GM15510 (cell line): Measurements from ENCODE around the gene SMARCC2.

ENCODE experiments used
- POLR2A ChIP-seq: IDR thresholded peaks from 3 replicates; pipeline ENCODE4 v1.6.1; 2011; ENCODE audit warnings: borderline replicate concordance; ENCODE audit not compliant: insufficient read length; ENCODE audit errors: extremely low read depth

SMARCC2 gene

DNA sequence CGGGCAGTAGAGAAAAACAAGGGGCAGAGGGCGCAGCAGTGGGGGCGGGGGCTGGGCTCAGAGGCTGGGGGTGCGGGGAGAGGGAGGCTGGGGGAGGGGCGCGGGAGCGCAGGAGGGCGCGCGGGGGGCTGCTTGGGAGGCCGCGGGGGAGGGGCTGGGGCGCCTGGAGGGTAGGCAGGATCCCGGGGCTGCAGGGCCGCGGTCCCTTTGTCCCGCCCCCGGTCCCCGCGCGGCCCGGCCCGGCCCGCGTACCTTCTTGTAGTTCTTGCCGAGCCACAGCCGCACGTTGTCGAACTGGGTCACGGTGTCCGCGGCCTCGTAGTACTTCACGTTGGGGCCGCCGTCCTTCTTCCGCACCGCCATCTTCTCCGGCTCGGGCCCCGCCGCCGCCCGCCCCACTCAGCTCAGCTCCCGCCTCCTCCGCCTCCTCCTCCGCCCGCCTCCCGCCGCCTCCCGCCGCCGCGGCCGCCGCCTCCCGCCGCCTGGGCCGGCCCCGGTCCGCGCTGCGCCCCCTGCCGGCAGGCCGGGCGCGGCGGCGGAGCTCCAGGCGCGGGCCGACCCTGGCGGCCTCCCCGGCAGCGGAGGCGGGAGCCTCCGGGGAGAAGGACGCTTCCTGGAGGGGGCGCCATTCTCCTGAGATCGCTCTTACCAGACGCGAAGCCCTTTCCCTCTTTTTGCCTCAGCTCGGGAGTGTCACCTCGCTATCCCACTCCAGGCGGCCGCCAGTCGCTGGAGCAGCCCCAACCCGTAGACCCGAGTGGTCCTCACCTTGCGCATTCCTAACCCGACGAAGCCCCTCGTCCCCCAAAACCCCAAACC is at the start of gene SMARCC2:
SMARCC2 (minus strand) TSS at position 385 of the 819 bp plus-strand sequence; CDS start at position 363, 22 bp downstream.
- peak; percentile 59 for TF ChIP-seq POLR2A

DNA sequence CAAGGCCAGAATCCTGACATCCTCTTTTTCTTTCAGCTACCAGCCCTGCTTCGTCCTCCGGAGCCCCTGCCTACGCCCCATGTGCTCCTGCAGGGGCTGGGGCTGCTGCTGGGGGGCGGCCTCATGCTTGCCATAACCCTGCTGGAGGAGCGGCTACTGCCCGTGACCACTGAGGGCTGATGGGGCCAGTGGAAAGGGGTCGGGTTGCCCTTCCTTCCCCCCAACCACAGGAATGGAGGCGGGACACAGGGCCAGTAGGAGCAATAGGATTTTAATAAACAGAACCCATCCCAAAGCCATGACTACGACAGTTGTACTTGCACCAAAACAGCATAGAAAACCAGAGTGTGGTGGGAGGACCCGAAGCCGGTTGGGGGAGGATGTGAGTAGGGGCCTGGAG is 48.3 kb upstream of the SMARCC2 start:
- TF ChIP-seq POLR2A = no peak

DNA sequence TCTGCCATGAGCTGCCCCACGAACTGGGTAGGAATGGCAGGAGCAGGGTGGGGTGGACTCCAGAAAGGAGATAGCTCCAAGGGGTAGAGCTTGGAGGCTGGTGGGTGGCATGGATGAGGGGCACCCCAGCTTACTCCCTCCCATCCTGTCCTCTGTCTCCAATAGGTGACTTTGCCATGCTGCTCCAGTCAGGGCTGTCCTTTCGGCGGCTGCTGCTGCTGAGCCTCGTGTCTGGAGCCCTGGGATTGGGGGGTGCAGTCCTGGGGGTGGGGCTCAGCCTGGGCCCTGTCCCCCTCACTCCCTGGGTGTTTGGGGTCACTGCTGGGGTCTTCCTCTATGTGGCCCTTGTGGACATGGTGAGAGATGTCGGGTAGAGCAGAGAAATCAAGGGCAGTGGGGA is 47.7 kb upstream of the SMARCC2 start:
- no peak for TF ChIP-seq POLR2A

DNA sequence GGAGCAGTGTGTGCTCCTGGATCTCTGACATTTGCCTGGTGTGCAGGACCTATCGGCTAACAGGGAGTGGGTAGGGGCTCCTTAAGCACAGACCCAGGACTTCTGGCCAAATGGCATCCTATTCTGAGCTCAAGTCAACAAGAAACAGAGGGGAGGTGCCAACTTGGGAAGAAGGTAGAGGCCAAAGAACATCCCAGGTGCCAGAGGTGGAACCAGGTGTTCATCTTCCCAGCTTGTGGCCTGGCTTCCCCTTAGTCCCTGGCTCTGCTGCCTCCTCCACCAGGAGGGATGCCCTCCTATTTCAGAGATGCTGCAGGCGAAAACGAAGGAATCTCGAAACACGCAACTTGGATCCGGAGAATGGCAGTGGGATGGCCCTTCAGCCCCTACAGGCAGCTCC is 46.8 kb upstream of the SMARCC2 start:
- no peak for TF ChIP-seq POLR2A

DNA sequence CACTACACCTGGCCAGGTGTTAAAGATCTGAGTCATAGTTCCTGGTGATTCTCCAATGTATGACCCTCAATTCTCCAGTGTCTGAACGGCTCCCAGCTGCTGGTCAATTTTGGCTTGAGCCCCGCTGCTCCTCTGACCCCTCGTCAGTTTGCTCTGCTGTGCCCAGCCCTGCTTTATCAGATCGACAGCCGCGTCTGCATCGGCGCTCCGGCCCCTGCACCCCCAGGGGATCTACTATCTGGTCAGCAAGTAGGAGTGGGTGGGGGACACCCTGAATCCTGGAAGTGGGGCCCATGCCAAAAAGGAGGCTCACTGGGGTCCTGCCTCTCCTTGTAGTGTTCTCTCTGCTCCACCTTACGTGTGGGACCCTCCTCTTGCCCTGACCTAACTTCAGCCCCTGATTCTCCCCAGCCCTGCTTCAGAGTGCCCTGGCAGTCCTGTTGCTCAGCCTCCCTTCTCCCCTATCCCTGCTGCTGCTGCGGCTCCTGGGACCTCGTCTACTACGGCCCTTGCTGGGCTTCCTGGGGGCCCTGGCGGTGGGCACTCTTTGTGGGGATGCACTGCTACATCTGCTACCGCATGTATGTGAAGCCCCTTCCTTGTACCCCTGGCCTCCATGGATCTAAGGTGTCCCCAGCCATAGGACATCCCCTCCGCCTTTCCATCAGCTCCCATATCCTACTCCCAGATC is 45.6 kb upstream of the SMARCC2 start:
- TF ChIP-seq POLR2A = no peak

DNA sequence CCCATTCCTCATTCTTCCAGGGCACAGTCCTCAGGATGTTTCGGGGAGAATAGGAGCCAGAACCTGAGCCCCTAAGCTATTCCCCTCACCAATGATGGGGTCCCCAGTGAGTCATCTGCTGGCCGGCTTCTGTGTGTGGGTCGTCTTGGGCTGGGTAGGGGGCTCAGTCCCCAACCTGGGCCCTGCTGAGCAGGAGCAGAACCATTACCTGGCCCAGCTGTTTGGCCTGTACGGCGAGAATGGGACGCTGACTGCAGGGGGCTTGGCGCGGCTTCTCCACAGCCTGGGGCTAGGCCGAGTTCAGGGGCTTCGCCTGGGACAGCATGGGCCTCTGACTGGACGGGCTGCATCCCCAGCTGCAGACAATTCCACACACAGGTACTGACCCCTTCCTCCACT is 41.9 kb upstream of the SMARCC2 start:
- no peak for TF ChIP-seq POLR2A

DNA sequence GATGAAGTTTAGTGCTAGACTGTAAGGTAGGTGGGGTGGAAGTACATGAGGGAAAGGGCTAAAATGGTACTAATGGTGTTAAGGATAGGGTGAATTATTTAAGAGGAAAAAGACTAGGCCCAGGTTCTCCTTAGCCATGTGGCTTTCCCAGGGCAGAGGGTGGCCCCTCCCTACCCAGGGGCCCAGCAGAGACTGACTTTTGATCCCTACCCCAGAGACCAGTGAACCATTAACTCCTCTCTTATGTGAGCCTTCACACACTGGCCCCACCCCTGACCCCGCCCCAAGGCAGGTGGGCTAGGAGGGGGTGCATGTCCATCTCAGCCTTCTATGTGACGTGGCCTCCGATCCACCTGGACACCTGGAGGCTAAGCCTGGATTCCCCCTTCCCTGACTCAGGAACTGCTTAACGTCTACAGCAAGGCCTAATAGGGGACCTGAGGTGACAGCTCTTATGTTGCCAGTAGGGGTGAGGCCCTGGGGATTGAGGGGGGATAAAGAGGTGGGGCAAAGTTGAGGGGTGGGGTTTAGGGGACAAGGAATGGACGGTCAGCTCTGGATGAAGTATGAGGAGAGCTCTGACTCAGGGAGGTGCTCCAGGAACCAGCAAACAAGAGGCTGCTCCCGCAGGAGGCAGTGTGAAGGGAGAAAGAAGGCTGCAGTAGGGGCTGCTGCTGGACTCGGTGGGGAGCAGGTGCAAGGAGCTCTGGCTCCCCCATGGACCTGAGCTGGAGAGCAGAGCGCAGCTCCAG is 41.3 kb upstream of the SMARCC2 start:
- TF ChIP-seq POLR2A = no peak

DNA sequence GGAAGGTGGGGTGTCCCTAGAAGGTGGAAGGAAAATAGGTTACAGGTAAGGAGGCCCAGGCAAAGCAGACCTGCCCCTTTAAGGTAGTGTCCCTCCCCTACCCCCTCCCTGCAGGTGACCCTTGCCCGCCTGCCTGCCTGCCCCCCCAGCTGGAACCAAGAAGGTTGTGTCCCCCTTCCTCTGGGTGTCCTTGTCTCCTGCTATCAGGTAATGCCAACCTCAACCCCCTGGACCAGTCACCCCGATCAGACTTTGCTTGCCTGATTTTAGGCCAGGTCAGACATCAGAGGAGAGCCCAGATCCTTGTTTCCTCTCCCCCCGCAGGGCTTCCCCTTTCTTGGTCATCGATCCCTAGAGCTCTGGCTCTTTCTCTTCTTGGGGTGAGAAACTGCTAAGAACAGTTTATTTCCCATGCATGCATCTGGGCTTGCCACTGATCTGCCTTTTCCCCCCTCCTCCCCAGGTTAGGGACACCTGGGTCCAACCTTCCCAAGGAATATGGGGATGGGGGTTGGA is 40.7 kb upstream of the SMARCC2 start, which contains the start of gene SLC39A5:
SLC39A5 (plus strand) TSS at position 136 of the 516 bp plus-strand sequence. CDS start 1,224 bp downstream, outside the sequence.
- no peak for TF ChIP-seq POLR2A

DNA sequence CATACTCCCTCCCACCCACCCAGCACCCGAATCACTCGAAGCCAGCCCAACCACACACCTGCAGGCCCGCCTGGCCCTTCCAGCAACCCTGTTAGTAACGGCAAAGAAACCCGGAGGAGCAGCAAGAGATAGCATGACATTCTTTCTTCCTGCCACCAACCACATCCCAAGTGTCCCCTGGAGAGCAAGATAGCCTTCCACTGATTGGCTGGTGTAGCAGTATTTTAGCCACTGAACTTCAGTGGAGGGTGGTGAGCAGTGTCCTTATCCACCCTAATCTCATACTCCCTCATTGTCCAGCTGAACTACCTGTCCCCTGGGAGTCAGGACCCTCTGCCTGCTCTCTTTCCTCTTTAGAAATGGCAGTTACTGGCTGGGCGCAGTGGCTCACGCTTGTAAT is 39.8 kb upstream of the SMARCC2 start:
- no peak for TF ChIP-seq POLR2A

DNA sequence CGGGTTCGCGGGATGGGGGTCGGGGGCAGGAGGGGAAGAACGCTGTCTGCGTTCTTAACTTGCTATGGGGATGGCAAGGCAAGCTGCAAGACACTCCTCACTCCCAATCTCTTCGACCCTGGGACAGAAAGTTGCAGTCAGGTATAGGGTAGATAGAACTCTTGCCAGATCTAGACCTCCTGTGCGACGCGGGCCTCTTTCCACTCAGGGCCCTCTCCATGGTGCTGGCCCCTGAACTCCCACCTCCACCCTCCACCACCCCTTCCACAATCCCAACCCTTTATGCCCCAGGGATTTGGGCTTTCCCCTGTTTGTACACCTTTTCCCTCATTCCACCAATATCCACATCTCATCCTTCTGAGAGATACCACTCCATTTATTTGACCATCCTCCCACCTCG is 35.7 kb upstream of the SMARCC2 start:
- no peak for TF ChIP-seq POLR2A

DNA sequence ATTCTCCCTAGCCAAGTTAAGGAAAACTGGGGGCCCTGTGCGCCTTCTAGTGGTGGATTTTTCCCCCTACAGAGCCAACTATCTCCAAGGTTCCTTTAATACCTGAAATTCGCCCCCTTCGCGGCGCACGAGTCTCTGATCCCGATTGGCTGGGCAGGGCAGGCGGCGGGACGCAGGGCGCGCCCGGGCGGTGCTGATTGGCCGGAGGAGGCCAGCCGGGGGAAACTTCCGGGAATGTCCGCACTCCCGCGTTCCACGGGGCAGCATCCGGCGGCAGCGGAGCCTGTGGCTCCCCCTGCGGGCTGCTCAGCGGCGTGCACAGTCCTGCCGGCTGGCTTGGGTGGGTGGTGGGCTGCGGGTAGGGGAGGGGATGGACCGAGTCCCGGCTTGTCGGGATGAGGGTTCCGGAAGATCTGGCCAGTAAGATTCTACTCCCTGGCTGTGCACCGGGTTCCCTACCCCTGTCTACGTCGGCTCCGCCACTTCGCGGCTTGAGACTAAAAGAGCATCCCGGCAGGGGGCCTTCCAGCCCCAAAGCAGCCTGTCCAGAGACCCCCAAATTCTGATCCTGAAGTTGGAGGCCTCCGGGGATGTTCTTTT is 34.9 kb upstream of the SMARCC2 start, which contains the start of gene NABP2:
NABP2 (plus strand) TSS at position 241 of the 600 bp plus-strand sequence. CDS start 515 bp downstream, outside the sequence.
- TF ChIP-seq POLR2A = peak; percentile 68

DNA sequence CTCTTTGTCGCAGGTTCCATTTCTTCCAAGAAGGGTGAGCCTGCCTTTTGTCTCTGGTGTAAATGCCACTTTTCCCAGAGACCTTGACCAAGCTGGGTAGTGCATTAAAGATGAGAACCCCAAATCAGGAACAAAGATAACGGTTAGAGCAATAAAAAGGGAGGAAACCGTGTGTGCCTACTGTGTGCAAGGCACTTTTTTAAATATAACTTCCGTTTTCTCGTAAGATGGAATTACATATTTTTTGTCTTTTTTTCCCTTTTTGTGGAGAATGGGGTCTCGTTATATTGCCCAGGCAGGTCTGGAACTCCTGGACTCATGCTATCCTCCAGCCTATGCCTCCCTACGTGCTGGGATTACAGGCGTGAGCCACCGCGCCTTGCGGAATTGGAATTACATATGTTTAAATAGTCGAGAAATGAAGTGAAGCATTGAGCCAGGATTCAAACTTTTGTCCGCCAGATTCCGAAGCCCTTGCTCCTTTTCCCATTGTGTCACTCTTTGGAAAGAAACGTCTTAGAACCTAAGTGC is 34.4 kb upstream of the SMARCC2 start:
- TF ChIP-seq POLR2A = no peak

DNA sequence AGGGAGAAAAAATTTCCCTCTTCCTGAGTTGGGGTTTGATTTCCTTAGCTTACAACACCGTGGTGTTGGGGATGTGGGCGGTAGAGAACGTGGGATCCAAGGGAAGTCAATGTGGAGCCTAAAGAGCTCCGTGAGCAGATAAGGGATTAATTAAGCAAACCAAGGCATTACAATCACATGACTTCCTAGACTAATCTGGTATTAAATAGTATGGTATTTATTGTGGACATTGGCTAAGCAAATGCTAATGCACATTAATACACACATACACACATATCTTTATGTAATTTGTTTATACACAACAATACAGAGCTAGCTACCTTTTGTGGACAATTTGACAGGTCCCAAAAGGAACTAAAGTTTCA is 33.2 kb upstream of the SMARCC2 start:
- TF ChIP-seq POLR2A = no peak
